ENCODE data around the gene FNIP2. TPM values are rescaled to one million over a fixed set of nuclear protein-coding genes. Genes with fewer than 3 reads are reported as not detected.
"Not testable (repeated sequence)": the region's sequence is repeated elsewhere in the genome, so short reads cannot be mapped to it uniquely, and the experiment has no call there.

Gene FNIP2
- polyA plus RNA-seq, result 10 to 100 TPM in 1 of 3 donors, 1 to 10 TPM in 2; 7.3 to 23.7 (median 9.6) TPM

DNA sequence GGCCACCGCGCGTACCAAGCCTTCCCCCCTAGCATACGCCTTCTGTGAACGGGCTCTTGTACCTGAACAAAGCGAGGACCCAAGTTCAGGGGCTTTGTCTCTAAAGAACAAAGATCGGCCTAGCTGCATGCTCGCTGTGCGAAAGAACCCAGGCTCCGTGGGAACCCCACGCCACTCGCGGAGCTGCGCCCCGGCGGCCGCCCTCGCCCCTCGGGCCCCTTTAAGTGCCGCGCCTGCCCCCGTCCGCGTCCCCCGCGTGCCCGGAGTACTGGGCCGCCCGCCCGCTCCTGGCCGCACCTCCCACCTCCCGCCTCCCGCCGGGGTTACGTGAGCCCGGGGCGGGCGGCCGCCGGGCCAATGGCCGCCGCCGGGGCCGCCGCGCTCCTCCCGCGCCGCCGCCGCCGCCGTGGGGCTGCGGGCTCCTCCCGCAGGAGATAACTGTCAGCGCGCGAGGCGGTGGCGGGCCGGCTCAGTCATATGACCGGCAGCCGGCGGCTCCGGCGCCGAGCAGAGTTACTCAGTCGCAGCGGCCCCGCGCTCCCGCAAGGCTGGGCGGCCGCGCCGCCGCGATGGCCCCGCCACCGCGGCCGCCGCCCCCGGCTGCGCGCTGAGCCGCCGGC, at the start of gene FNIP2:
Gene FNIP2, plus strand, starts transcription at position 472 of the 620 bp plus-strand sequence. CDS start 187 bp downstream, outside the sequence.
- WGBS, 3 donors, result 0 to 1% (median 1%) methylated on average over 63 to 88 of the region's 88 CpGs
- H3K27ac ChIP-seq (ENCODE audit: low read depth, low read length), result no peak within 1 kb of the TSS

DNA sequence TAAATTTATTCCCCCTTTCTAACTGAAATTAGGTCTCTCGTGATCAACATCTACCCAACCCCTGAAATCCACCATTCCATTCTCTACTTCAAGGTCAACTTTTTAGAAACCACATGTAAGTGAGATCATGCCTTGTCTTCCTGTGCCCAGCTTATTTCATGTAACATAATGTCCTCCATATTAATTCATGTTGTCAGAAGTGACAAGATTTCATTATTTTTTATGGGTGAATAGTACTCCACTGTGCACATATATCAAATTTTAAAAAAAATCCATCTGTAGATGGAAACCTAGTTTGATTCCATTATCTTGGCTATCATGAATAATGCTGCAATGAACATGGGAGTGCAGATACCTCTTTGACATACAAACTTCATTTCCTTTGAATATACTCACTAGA, 47.1 kb upstream of the FNIP2 start:
- WGBS, 3 donors, result 78 to 100% (median 95%) methylated on average over 1 of the region's 1 CpG
- H3K27ac ChIP-seq (ENCODE audit: low read depth, low read length), result no peak overlapping the region

DNA sequence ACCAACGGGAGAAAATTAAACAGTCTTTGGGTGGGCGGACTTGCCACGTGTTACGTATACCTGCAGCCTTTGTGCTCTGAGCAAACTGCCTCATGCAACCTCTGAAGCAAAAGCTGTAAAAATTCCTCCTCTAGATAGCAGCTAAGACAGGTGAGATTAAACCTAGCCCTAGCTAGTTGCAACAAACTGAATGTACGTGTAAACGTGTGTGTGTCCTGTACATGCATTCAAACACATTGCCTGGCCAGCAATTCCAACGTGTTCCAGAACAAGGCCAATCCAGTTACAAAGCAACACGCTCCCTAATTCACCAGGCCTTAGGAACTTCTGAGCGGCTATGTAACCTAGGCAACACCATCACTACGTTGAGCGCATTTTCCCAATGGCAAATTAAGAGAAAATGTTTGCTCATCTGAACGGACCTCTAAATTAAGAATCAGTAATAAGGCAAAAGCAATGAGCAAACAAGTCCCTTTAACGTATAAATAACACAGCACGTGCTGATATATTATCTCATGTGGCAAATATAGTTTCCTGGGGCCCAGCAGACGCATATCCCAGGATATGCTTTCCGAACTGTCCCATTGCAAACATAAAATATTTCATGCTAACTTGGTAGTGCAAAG, 46.4 kb upstream of the FNIP2 start:
- 7 to 19% (median 17%) methylated on average over 16 of the region's 16 CpGs for WGBS, 3 donors
- H3K27ac ChIP-seq (ENCODE audit: low read depth, low read length), result peak overlapping the region; percentile 31

DNA sequence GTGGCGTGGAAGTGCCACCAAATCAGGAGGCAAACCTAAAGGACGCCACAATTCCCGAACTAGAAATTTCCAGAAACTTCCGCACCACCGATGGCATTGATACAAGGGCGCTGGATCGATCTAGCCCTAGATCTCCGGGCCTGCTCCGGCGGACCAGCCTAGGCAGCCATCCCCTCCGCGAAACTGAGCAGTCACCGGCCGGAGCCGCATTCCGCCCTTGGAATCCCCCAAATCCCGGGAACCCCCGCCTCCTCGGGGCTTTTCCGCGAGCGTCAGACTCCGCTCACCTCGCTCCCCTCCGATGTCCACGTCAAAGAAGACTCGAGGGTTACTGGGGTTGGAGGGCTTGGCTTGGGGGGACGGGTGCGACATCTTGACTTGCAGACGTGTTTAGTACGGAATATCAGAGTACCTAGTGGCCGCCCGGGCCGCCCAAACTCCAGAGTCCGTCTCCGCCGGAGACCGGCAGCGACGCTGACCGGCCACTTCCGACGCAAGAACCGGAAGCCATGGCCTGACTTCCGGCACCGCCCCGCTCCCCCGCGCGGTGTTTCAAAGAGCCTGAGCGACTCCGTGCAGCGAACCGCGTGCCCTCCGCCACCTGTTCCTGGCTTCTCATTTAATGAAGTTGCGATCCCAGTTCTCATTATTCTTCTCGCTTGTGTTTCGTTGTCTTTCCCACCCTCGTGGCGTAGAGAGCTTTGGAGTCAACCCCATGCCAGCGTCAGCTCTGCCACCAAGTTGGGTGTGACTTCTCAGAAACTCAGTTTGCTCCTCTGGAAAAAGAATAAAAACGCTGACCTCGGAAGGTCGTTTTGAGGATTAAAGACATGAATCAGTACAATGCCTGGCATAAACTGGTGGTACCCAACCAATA, 45.7 kb upstream of the FNIP2 start, which contains the start of gene PPID:
Gene PPID, minus strand, starts transcription at position 480 of the 877 bp plus-strand sequence. Its CDS starts 108 bp downstream, at position 372.
- 0% methylated on average over 65 of the region's 65 CpGs for WGBS, 3 donors
- peak within 1 kb of the TSS; percentile 31 for H3K27ac ChIP-seq (ENCODE audit: low read depth, low read length)

DNA sequence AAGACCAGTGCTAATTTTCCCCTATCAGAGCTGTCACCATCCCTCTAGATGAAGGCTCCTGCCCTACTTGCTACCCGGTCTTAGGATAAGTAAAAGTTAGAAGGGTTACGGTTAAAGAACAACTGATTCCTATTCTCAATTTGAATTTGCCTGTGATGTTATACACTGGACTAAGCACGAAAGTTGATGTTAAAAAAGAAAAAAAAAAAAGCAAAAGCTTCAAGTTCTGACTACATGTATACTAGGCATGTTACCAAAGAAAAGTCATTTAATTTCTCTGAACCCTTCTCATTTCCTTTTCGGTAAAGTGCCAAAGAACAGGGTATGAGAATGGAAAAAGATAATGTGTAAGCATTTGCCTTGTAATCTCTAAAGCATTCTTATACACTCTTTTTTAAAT, 44.2 kb upstream of the FNIP2 start:
- no peak overlapping the region for H3K27ac ChIP-seq (ENCODE audit: low read depth, low read length)
- WGBS, 3 donors, result 76 to 88% (median 86%) methylated on average over 4 of the region's 4 CpGs

DNA sequence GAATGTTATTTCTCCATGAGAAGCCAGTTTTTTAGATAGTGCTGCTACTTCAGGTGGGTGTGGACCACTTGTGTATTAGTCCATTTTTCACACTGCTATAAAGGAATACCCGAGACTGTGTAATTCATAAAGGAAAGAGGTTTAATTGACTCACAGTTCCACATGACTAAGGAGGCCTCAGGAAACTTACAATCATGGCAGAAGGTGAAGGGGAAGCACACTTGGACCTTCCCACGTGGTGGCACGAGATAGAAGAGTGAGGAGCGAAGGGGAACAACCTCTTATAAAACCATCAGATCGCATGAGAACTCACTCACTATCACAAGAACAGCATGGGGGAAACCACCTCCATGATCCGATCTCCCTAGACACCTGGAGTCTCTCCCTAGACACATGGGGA, 42.2 kb upstream of the FNIP2 start:
- WGBS, 3 donors, result 79 to 84% (median 80%) methylated on average over 6 of the region's 6 CpGs
- H3K27ac ChIP-seq (ENCODE audit: low read depth, low read length), result no peak overlapping the region

DNA sequence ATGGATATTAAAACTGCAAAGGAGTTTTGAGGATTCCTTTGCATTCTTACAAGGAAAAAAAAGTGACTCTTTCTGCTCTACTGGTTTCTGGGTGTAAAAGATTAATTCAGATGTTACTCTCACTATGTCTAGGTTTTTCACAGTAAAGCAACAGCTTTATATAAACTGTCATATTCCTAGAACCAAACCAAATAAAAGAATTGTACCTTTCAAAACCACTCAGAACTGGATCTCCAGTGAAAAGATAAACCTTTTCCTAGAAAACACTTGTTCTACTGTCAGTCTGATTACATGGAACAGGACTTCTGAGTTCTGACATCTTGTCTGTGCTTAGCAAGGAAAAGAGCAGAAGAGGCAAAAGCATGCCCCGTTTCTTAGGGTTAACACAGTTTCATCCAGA, 40.6 kb upstream of the FNIP2 start:
- 55 to 73% (median 65%) methylated on average over 1 of the region's 1 CpG for WGBS, 3 donors
- H3K27ac ChIP-seq (ENCODE audit: low read depth, low read length), result no peak overlapping the region

DNA sequence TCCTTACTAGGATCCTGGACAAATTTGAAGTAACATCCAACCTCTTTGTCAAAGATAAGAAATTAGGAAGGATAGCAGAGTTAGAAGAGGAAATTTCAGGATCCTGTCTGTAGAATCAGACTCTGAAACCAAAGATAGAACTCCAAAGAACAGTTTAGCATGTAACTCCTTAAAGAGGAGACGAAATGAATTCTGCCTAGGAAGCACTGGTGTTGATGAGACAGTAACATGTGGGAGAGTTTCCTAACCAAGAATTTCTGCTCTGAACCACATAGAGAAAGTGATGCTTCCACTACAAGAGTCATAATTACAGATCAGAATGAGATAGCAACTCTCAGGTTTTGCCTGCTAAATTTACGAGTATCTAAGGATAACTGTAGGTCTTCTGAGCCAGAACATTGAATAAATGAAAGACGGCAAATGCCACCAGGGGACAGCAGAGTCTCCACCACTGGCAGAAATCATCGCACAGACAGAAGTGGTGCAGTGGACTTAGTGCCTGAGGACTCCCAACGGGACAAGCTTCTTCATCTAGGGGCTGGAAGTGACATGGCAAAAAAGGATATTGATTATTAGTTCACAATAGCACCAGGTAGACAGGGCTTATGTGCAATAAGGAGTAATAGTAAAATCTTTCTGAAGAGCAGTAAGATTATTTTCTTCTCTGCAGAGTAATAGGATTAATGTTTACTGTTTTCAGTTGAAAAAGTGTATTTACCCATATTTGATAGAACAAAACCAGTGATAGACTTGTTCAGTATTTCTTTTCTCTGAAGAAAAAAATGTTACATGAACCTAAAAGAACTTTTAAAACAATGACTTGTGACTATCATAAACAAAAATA, 38.9 kb upstream of the FNIP2 start:
- 19 to 21% (median 19%) methylated on average over 5 of the region's 5 CpGs for WGBS, 3 donors
- no peak overlapping the region for H3K27ac ChIP-seq (ENCODE audit: low read depth, low read length)

DNA sequence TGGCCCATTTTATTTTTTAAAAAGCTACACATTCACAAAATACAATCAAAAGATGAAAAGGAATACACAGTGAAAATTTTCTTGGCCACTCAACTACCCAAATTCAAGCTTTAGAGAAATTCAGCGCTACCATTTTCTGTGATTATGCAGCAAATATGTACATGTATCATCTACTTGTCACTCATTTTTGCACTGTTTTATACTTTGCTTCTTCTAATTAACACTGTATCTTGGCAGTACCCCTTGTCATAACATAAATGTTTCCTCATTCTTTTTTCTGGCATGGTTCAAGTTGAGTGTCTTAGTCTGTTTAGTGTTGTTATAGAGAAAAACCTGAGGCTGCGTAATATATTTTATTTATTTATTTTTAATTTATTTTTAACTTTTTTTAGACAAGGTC, 30.0 kb upstream of the FNIP2 start:
- H3K27ac ChIP-seq (ENCODE audit: low read depth, low read length), result no peak overlapping the region
- 98 to 99% (median 99%) methylated on average over 2 of the region's 2 CpGs for WGBS, 3 donors

DNA sequence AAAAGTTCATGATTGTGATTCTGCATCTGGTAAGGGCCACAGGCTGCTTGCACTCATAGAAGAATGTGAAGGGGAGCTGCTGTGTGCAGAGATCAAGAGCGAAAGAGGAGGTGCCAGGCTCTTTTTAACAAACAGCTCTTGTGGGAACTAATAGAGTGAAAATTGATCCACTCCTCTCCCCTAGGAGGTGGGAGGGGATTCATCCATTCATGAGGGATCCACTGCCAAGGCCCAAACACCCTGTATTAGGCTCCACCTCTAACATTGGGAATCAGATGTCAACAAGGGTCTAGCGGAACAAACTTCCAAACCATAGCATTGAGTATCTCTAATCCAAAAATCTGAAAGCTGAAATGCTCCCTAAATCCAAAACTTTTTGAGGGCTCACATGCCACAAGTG, 29.2 kb upstream of the FNIP2 start:
- H3K27ac ChIP-seq (ENCODE audit: low read depth, low read length), result no peak overlapping the region
- 87 to 97% (median 96%) methylated on average over 2 of the region's 2 CpGs for WGBS, 3 donors

DNA sequence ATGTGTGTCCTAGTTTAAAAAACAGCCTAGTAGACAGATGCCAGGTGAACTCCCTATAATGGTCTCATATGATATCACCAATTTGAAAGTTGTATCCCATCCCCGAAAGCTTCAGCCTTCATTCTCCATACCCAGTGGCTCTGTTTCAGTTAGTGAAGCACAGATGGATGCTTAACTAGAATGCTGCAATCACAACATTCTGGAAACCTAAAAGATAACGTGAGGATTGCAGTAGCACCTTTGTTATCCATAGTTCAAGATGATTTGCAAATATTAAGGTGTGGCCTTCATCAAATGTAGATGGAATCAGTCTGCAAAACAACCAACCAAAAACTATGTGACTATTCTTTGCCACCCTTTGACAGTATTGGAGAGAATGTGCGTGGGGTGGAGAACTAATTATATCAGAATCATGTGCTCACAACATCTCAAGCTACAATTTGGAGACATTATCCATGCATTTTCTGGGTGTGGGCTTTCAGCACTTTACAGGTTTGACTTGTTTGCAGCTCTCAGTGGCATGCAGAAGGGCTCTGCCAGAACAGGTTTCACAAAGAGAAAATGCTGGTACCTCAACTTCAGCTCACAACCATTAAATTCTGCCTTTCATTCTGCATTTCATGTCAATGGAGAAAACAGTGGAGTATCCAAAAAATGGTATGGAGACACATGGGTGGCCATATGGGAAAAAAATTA, 27.4 kb upstream of the FNIP2 start:
- no peak overlapping the region for H3K27ac ChIP-seq (ENCODE audit: low read depth, low read length)
- 76 to 90% (median 84%) methylated on average over 3 of the region's 3 CpGs for WGBS, 3 donors

DNA sequence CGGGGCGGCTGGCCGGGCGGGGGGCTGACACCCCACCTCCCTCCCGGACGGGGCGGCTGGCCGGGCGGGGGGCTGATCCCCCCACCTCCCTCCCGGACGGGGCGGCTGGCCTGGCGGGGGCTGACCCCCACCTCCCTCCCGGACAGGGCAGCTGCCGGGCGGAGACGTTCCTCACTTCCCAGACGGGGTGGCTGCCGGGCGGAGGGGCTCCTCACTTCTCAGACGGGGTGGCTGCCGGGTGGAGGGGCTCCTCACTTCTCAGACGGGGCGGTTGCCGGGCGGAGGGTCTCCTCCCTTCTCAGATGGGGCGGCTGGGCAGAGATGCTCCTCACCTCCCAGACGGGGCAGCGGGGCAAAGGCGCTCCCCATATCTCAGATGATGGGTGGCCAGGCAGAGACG, 22.3 kb upstream of the FNIP2 start:
- 97 to 99% (median 97%) methylated on average over 9 to 31 of the region's 31 CpGs for WGBS, 3 donors
- not testable (repeated sequence) for H3K27ac ChIP-seq (ENCODE audit: low read depth, low read length)

DNA sequence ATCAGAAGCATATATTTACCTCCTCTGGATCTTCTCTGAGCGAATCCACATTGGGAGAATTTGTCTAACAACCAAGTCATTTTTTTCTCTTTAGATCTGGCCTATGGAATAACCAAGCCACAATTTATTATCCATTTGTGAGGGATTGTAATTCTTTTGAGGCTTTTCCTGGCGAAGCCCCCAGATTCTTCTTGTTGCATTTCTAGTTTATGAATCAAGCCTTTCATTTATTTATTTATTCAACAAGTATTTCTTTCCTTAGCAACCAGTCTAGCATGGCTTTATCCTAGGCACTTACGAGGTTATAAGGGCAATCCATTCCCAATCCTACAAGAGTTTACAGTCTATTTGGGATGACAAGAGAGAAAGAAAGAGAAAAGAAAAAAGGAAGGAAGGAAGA, 18.4 kb upstream of the FNIP2 start:
- H3K27ac ChIP-seq (ENCODE audit: low read depth, low read length), result no peak overlapping the region
- WGBS, 3 donors, result 72 to 90% (median 79%) methylated on average over 3 of the region's 3 CpGs

DNA sequence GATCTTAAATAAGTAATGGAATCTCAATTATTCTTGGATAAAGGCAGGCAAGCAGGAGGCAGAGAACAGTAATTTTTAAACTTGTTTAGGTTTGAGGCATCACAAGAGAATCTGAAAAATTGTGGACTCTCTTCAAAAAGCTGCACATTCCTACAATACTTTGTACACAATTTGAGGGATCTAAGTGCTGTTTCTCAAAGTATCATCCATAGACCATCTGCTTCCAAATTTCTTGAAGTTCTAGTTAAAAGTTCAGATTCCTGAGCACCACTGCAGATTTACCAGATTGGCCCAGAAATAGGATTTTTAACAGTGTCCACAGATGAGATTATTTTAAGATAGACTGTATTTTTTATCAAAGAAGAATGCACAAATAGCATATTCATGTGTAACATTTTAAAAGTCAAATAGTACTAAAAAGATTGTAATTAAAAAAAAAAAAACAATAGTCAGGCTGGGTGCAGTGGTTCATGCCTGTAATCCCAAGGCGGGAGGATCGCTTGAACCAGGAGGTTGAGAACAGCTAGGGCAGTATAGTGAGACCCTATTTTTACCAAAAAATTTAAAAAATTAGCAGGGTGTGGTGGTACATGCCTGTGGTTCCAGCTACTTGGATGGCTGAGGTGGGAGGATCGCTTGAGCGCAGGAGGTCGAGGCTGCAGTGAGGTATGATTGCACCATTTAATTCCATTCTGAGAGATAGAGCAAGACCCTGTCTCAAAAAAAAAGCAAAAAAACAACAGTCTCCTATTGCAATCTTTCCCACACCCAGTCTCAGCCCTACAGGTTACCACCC, 14.2 kb upstream of the FNIP2 start:
- 95 to 98% (median 95%) methylated on average over 5 of the region's 5 CpGs for WGBS, 3 donors
- no peak overlapping the region for H3K27ac ChIP-seq (ENCODE audit: low read depth, low read length)

DNA sequence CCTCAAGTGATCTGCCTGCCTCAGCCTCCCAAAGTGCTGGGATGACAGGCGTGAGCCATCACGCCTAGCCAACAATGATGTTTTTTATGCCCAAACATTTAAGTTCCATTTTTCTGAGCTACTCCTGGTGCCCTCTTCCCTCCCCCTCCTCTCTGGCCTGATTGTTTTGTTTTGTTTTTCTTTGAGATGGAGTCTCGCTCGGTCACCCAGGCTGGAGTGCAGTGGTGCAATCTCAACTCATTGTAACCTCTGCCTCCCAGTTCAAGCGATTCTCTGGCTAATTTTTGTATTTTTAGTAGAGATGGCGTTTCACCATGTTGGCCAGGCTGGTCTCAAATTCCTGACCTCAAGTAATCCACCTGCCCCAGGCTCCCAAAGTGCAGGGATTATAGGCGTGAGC, 13.0 kb upstream of the FNIP2 start:
- WGBS, 3 donors, result 93 to 96% (median 96%) methylated on average over 7 of the region's 7 CpGs
- not testable (repeated sequence) for H3K27ac ChIP-seq (ENCODE audit: low read depth, low read length)

DNA sequence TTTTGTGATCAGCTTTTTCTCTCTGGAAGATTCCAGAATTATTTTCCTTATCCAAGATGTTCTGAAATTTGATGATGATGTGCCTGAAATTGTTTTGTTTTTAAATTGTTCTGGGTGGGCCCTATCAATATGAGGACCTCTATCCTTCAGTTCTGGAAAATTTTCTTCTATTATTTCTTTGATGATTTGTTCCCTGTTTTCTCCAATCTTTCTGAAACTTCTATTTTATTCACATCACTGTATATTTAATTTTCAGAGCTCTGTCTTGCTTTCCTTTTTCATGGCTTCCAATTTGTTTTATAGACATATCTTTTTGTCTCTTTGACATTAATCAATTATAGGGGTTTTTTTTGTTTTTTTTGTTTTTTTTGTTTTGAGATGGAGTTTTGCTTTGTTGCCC, 12.2 kb upstream of the FNIP2 start:
- no peak overlapping the region for H3K27ac ChIP-seq (ENCODE audit: low read depth, low read length)

DNA sequence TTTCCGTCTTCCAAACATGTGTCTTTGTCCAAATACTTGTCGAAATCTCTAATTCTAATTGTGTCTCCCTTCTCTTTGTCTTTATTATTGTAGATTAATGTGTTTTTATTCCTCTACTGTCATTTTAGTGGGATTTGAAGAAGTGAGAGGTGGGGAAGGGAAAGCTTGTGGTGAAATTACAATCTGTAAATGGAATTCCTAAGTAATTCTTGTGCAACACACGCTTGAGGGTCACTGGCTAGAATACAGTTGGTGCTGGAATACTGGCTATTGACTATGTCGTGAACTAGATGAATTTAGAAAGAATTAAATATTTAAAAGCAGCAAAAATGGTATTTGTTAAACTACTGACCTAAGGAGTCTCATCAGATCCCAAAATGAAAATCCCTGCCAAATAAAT, 10.7 kb upstream of the FNIP2 start:
- WGBS, 3 donors, result 69 to 92% (median 84%) methylated on average over 4 of the region's 4 CpGs
- no peak overlapping the region for H3K27ac ChIP-seq (ENCODE audit: low read depth, low read length)

All from adipose tissue (tissue), 3 donors.